GM20000 (cell line): Measurements from ENCODE around the gene GTPBP2.

Experiments used
- DNase-seq: peaks from one replicate; pipeline ENCODE4 v3.0.0; 2012; ENCODE audit warnings: low spot score
- TF ChIP-seq, protein P1 (sequence below): IDR thresholded peaks from 2 replicates; pipeline ENCODE4 v1.5.1; 2012; ENCODE audit warnings: mild to moderate bottlenecking, control low read depth; ENCODE audit errors: extremely low read depth, missing control alignments

Gene GTPBP2

DNA sequence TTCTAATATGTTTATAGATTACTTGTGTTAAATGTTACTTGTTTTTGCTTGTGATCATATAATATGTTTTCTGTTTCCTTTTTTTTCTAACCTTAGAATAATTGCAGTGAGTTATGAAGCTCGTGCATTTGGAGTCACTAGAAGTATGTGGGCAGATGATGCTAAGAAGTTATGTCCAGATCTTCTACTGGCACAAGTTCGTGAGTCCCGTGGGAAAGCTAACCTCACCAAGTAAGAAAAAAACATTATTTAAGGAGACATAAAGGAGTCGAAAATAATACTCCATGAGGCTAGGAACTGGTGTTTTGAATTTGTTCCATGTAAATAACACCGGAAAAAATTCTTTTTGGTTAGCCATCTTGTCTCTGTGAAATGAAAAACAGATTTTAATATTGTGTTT, 46.2 kb downstream of the GTPBP2 start:
- DNase-seq = no peak
- TF ChIP-seq, protein P1, sequence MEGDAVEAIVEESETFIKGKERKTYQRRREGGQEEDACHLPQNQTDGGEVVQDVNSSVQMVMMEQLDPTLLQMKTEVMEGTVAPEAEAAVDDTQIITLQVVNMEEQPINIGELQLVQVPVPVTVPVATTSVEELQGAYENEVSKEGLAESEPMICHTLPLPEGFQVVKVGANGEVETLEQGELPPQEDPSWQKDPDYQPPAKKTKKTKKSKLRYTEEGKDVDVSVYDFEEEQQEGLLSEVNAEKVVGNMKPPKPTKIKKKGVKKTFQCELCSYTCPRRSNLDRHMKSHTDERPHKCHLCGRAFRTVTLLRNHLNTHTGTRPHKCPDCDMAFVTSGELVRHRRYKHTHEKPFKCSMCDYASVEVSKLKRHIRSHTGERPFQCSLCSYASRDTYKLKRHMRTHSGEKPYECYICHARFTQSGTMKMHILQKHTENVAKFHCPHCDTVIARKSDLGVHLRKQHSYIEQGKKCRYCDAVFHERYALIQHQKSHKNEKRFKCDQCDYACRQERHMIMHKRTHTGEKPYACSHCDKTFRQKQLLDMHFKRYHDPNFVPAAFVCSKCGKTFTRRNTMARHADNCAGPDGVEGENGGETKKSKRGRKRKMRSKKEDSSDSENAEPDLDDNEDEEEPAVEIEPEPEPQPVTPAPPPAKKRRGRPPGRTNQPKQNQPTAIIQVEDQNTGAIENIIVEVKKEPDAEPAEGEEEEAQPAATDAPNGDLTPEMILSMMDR = no peak

DNA sequence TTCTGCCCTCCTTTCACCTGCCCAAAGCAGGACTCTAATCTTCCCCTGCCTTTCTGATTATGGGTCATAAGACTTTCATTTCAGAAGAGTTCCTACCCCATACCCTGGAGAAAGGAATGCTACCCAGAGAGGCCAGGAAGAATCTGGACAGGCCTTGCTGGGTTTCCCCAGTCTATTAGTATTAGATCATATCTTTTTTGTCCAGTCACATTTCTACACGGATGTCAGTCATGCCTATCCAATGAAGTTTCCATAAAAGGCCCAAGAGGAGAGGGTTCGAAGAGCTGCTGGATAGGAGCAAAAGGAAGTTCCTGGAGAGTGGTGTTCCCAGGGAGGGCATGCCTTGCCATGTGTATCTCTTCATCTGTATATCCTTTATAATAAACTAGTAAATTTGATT, 49.9 kb downstream of the GTPBP2 start:
- no peak for DNase-seq
- TF ChIP-seq, protein P1 = no peak

DNA sequence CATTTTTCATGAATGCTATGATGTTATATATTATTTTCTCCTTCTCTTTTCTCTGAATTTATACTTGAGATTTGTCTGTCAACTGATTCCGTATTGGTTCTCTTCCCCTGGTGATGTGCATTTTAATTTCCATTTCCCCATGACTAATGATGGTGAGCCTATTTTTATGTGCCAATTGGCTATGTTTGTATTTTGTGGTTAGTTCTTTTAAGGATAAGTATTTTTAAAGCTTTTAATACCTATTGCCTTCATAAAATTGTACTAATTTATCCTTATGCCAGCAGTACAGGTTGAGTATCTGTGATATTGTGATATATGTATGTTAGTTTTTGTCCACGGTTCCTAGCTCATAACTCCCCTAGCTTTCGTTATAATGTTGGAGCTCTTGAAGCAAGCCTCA, 50.3 kb downstream of the GTPBP2 start:
- no peak for DNase-seq
- TF ChIP-seq, protein P1 = no peak

DNA sequence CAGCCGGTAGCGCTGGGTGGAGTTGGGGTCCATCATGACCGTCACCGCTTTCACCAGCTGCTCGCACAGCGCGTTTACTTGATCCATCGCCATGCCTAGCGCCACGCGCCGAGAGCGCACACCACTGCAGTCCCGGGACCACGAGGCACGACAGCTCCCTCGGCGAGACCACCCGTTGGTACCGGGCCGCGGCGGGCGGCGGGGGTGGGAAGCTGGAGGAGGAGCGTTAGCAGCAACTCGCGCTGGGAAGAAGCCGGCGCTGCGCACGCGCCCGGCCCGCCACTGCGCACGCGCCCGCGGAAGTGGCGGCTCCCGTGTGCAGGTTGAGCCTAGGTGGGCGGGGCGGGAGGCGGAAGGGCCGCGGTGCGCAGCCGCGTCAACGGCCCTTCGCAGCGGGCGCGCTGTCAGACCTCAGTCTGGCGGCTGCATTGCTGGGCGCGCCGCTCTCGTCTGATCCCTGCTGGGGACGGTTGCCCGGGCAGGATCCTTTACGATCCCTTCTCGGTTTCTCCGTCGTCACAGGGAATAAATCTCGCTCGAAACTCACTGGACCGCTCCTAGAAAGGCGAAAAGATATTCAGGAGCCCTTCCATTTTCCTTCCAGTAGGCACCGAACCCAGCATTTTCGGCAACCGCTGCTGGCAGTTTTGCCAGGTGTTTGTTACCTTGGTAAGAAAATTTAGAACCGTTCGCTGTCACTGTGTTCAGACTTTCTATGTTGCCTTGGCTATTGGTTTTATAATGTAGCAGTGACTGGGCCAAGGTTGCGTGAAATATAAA, 53.1 kb downstream of the GTPBP2 start, which contains the start of the genes POLH and XPO5:
TSS of gene POLH (plus strand) at position 414 of the 780 bp plus-strand sequence. CDS start 6,135 bp downstream, outside the sequence.
TSS of gene XPO5 (minus strand) at position 267 of the 780 bp plus-strand sequence. CDS start at position 93, 174 bp downstream.
- TF ChIP-seq, protein P1 = no peak

DNA sequence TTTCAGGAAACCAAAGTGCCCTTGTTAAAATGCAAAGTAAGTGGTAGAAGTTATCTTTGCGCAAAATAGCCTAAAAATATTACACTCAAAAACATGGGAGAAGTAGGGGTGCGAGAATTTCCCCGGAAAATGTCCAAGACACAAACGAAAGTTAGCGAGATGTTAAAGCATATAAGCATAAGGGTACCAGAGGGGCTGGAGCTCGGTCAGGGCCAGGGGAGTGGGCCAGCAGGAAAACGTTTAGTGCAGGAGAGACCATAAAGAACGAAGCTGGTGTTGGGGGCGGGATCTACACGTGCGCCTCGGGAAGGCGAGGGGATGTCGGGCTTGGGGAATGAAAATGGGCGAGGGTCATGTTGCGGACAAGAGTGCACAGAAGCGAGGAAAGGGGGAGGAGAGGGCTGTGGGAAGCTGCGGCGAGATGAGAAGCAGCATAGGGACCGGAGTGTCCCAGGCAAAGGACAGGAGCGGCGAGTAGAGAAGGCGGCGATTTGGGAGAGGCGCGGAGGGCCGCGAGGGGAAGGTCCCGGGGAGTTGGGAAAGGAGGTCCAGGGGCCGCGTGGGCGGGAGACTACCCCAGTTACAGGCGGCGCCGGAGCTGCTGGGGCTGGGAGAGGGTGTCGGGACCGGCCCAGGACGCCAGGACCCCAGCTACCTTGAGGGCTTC, 53.8 kb downstream of the GTPBP2 start:
- TF ChIP-seq, protein P1 = no peak
- DNase-seq = no peak

More for the DNA sequence above, 53.1 kb downstream of the GTPBP2 start, which contains the start of the genes POLH and XPO5:
- DNase-seq = peak; percentile 98

- no peak for DNase-seq
- TF ChIP-seq, protein P1 = no peak
These were observed 57.0 kb downstream of the GTPBP2 start for GRCh38 chr6:43572015-43572414.

GRCh38 chr6:43570876-43571441, 58.1 kb downstream of the GTPBP2 start:
- DNase-seq = peak; percentile 26
- TF ChIP-seq, protein P1 = no peak
